ENCODE measurements around the gene USP2. TPM values are rescaled to one million over a fixed set of nuclear protein-coding genes. Genes with fewer than 3 reads are reported as not detected.

Gene USP2
- total RNA-seq, 2 donors from 2014 or later = not detected

- no peaks in the 10 kb centered on the region for H3K9me3 Mint-ChIP-seq
- peak overlapping the region; percentile 99 for H3K4me3 Mint-ChIP-seq
- ATAC-seq (no peak), DNase-seq (ENCODE audit: low spot score) (no peak)
- H3K27me3 Mint-ChIP-seq = peaks cover 4 to 12% of the 10 kb centered on the region in 2 donors
- peaks cover 26 to 31% of the 10 kb centered on the region in 2 donors for H3K4me1 Mint-ChIP-seq (ENCODE audit: low read depth in 2 of 2)
- peaks cover 6% of the 10 kb centered on the region for H3K36me3 Mint-ChIP-seq
- peak overlapping the region; percentile 90 to 97 for H3K27ac Mint-ChIP-seq
These were observed 45.6 kb downstream of the USP2 start for GRCh38 chr11:119335655-119336543.

DNA sequence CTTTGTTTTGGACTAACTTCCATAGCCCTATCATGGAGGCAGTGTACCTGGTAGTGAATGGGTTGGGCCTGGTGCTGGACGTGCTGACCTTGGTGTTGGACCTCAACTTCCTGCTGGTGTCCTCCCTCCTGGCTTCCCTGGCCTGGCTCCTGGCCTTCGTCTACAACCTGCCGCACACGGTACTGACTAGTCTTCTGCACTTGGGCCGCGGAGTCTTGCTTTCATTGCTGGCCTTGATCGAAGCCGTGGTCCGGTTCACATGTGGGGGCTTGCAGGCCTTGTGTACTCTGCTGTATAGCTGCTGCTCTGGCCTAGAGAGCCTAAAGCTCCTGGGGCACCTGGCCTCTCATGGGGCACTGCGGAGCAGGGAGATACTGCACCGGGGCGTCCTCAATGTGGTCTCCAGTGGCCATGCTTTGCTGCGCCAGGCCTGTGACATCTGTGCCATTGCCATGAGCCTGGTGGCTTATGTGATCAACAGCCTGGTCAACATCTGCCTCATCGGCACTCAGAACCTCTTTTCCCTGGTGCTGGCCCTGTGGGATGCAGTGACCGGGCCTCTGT is 46.3 kb downstream of the USP2 start:
- DNase-seq (ENCODE audit: low spot score) (no peak), ATAC-seq (no peak)
- Mint-ChIP-seq H3K4me3 (peak overlapping the region; percentile 99), H3K36me3 (peaks cover 6% of the 10 kb centered on the region), H3K27ac (peak overlapping the region; percentile 90 to 97), H3K27me3 (peaks cover 1 to 16% of the 10 kb centered on the region in 2 donors), H3K4me1 (ENCODE audit: low read depth in 2 of 2) (peaks cover 26 to 30% of the 10 kb centered on the region in 2 donors), H3K9me3 (no peaks in the 10 kb centered on the region)

- Mint-ChIP-seq H3K4me3 (peak within 1 kb of the TSS; percentile 99), H3K9me3 (no peaks in the 10 kb centered on the region), H3K4me1 (ENCODE audit: low read depth in 2 of 2) (peaks cover 25 to 30% of the 10 kb centered on the region in 2 donors), H3K27me3 (peaks cover 9 to 15% of the 10 kb centered on the region in 2 donors), H3K36me3 (peaks cover 6% of the 10 kb centered on the region), H3K27ac (peak within 1 kb of the TSS; percentile 90 to 97)
- ATAC-seq (peak; percentile 94 to 98), DNase-seq (ENCODE audit: low spot score) (peak; percentile 94)
These were observed 47.1 kb downstream of the USP2 start, which contains the start of gene RNF26 for GRCh38 chr11:119334174-119334930. RNF26 (plus strand) TSS chr11:119334527; CDS start chr11:119335123, 596 bp downstream.

- H3K27ac Mint-ChIP-seq = peak overlapping the region; percentile 90 to 97
- peak overlapping the region; percentile 99 for H3K4me3 Mint-ChIP-seq
- peaks cover 6% of the 10 kb centered on the region for H3K36me3 Mint-ChIP-seq
- no peaks in the 10 kb centered on the region for H3K9me3 Mint-ChIP-seq
- DNase-seq (ENCODE audit: low spot score) (no peak), ATAC-seq (no peak)
- peaks cover 20 to 30% of the 10 kb centered on the region in 2 donors for H3K4me1 Mint-ChIP-seq (ENCODE audit: low read depth in 2 of 2)
- peaks cover 9% of the 10 kb centered on the region in 2 donors for H3K27me3 Mint-ChIP-seq
These were observed 49.3 kb downstream of the USP2 start for GRCh38 chr11:119332111-119332765.

- no peaks in the 10 kb centered on the region for H3K9me3 Mint-ChIP-seq
- H3K27me3 Mint-ChIP-seq = peaks cover 9% of the 10 kb centered on the region in 2 donors
- no peak for DNase-seq (ENCODE audit: low spot score)
- H3K27ac Mint-ChIP-seq = no peak overlapping the region
- ATAC-seq = no peak
- no peak overlapping the region for H3K4me3 Mint-ChIP-seq
- peaks cover 13 to 22% of the 10 kb centered on the region in 2 donors for H3K4me1 Mint-ChIP-seq (ENCODE audit: low read depth in 2 of 2)
- peaks cover 6% of the 10 kb centered on the region for H3K36me3 Mint-ChIP-seq
These were observed 51.3 kb downstream of the USP2 start for GRCh38 chr11:119330237-119330636.

- no peak for DNase-seq (ENCODE audit: low spot score)
- peaks cover 7 to 14% of the 10 kb centered on the region in 2 donors for H3K4me1 Mint-ChIP-seq (ENCODE audit: low read depth in 2 of 2)
- no peak overlapping the region for H3K27ac Mint-ChIP-seq
- H3K27me3 Mint-ChIP-seq = peaks cover 9% of the 10 kb centered on the region in 2 donors
- no peaks in the 10 kb centered on the region for H3K36me3 Mint-ChIP-seq
- H3K9me3 Mint-ChIP-seq = no peaks in the 10 kb centered on the region
- ATAC-seq = no peak
- H3K4me3 Mint-ChIP-seq = no peak overlapping the region
These were observed 52.2 kb downstream of the USP2 start for GRCh38 chr11:119329320-119329719.

DNA sequence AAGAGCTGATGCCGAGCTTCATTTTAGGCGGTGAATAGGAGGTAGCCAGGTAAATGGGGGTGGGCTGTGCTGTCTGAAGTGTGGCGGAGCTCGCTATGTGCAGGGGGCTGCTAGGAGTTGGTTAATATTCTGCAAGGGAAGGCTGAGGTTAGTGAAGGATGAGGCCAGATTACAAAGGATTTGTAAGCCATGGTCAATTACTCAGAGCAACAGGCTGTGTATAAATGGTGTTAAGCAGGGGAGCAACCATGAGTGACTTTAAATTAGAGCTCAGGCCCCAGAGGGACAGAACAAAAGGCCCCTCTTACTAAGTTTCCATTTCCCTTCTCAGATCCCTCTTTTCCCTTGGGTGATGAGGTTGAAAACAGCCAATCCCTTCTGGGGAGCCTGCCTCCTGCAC is 57.3 kb downstream of the USP2 start:
- Mint-ChIP-seq H3K4me1 (ENCODE audit: low read depth in 2 of 2) (peaks cover 7 to 21% of the 10 kb centered on the region in 2 donors), H3K36me3 (no peaks in the 10 kb centered on the region), H3K9me3 (no peaks in the 10 kb centered on the region), H3K4me3 (no peak overlapping the region), H3K27me3 (peaks cover 6 to 9% of the 10 kb centered on the region in 2 donors), H3K27ac (no peak overlapping the region)
- no peak for DNase-seq (ENCODE audit: low spot score)
- no peak for ATAC-seq

DNA sequence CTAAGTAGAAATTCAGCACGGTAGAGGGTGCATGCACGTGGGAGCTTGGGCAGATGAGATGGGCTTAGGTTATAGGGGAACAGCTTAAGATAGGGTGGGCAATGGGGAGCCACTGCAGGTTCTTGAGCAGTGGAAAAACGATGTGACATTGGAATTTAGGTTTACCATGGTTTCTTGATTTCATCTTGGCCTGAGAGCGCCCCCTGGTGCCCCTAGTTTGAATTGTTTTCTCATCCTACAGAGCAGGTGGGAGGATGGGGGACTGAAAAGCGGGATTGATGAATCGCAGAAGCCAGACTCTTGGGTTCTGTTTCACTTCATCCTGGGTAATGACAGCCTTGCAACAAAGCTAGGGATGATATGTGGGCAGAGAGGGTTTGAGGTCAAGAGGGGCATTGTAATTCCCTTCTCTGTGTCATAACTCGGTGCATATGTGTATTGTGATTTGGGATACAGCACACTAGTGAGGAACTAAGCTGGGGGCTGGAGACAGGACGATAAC is 57.9 kb downstream of the USP2 start:
- Mint-ChIP-seq H3K4me3 (no peak overlapping the region), H3K27ac (peak overlapping the region in 1 of 2 donors; percentile 17), H3K36me3 (no peaks in the 10 kb centered on the region), H3K4me1 (ENCODE audit: low read depth in 2 of 2) (peaks cover 11 to 27% of the 10 kb centered on the region in 2 donors), H3K9me3 (no peaks in the 10 kb centered on the region), H3K27me3 (peaks cover 9 to 15% of the 10 kb centered on the region in 2 donors)
- peak; percentile 73 for DNase-seq (ENCODE audit: low spot score)
- ATAC-seq = no peak

DNA sequence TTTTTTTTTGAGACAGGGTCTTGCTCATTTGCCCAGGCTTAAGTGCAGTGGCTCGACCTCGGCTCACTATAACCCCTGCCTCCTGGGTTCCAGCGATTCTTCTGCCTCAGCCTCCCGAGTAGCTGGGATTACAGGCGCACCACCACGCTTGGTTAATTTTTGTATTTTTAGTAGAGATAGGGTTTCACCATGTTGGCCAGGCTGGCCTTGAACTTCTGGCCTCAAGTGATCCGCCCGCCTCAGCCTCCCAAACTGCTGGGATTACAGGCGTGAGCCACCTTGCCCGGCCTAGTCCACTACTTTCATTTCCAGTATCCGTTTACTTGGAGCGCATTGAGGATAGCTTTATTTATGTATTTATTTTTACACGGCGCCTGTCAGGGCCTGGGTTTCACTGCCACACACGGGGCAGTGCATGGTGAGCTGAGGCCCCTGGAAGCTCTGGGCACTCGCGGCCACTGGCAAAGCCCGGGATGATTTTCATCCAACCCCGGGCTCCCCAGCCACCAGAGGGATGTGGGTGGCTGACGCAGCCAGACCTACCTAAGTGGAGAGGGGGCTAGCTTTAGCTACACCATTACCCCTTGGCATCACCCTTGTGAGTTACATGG is 58.5 kb downstream of the USP2 start:
- H3K9me3 Mint-ChIP-seq = no peaks in the 10 kb centered on the region
- DNase-seq (ENCODE audit: low spot score) (no peak), ATAC-seq (no peak)
- no peak overlapping the region for H3K4me3 Mint-ChIP-seq
- H3K27ac Mint-ChIP-seq = peak overlapping the region in 1 of 2 donors; percentile 17
- H3K4me1 Mint-ChIP-seq (ENCODE audit: low read depth in 2 of 2) = peaks cover 12 to 29% of the 10 kb centered on the region in 2 donors
- H3K27me3 Mint-ChIP-seq = peaks cover 10 to 16% of the 10 kb centered on the region in 2 donors
- no peaks in the 10 kb centered on the region for H3K36me3 Mint-ChIP-seq

- H3K27ac Mint-ChIP-seq = no peak overlapping the region
- DNase-seq (ENCODE audit: low spot score) (no peak), ATAC-seq (no peak)
- H3K4me3 Mint-ChIP-seq = no peak overlapping the region
- peaks cover 10 to 16% of the 10 kb centered on the region in 2 donors for H3K27me3 Mint-ChIP-seq
- peaks cover 12 to 29% of the 10 kb centered on the region in 2 donors for H3K4me1 Mint-ChIP-seq (ENCODE audit: low read depth in 2 of 2)
- H3K9me3 Mint-ChIP-seq = no peaks in the 10 kb centered on the region
- H3K36me3 Mint-ChIP-seq = no peaks in the 10 kb centered on the region
These were observed 59.1 kb downstream of the USP2 start for GRCh38 chr11:119322360-119322739.

DNA sequence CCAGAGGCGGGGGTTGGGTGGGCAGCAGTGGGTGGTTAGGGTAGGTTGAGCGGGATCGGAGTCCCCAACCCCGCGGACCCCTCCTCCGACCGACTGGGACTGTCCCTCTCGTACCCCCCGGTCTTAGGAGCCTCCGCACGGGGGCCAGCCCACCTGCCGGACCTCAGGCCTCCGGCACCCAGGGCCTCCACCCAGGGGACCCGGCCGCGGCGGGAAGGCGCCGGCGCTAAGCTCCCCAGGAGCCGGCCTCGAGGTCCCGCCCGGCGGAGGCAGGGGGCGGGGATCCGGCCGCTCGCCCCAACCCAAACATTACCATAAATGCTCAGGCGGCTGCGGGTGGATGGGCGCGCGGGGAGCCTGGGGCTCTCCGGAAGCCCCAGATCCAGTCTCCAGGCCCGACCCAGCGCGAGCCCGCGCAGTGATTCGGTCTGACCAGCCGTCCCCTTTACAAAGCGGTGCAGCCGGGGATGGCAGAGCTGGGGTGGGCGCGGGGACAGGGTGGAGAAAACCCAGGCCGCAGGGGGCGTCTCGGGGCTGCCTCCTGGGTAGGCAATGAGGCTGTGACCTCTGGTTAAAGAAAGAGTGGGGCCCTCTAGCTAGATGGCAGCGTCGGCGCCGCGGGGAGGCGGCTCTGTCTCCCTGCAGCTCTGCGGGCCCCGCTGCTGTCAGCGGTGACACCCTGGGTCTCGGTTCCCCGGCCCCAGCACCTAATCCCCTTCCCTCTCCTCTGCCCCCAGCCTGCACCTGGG is 60.5 kb downstream of the USP2 start:
- Mint-ChIP-seq H3K4me1 (ENCODE audit: low read depth in 2 of 2) (peaks cover 12 to 29% of the 10 kb centered on the region in 2 donors), H3K4me3 (peak overlapping the region; percentile 74), H3K27me3 (peaks cover 10 to 16% of the 10 kb centered on the region in 2 donors), H3K9me3 (no peaks in the 10 kb centered on the region), H3K27ac (peak overlapping the region in 1 of 2 donors; percentile 67), H3K36me3 (no peaks in the 10 kb centered on the region)
- DNase-seq (ENCODE audit: low spot score) = peak; percentile 78
- peak; percentile 83 to 84 for ATAC-seq

DNA sequence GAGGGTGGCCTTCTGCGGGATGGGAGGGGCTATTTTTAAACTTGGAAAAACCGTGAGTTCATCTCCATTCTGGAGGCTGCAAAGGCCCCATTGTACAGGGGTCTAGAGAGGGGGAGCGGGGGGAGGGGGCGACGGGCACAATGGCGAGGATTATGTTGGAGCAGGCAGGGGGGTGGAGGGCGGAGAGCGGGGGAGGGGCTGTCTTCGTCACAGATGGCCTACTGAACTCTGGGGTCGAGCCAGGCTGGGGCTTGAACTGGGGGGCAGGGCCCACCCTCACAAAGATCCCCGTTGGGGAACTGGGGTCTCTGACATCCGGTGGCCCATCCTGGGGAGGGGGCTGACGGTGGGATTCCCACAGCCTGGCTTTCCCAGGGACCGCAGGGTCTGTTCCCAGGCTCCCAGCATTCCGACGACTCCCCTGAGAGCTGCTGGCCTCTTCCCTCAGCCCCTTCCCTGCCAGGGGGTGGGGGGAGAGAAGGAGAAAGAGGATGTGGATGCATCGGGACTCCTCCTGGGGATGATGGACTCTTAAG is 61.2 kb downstream of the USP2 start:
- H3K27ac Mint-ChIP-seq = peak overlapping the region in 1 of 2 donors; percentile 81
- DNase-seq (ENCODE audit: low spot score) (no peak), ATAC-seq (no peak)
- H3K27me3 Mint-ChIP-seq = peaks cover 10 to 16% of the 10 kb centered on the region in 2 donors
- H3K36me3 Mint-ChIP-seq = no peaks in the 10 kb centered on the region
- peaks cover 12 to 29% of the 10 kb centered on the region in 2 donors for H3K4me1 Mint-ChIP-seq (ENCODE audit: low read depth in 2 of 2)
- H3K4me3 Mint-ChIP-seq = peak overlapping the region; percentile 80
- H3K9me3 Mint-ChIP-seq = no peaks in the 10 kb centered on the region
